Natural killer cell (primary cell): ENCODE measurements around the gene SCN10A. TPM values are rescaled to one million over a fixed set of nuclear protein-coding genes. Genes with fewer than 3 reads are reported as not detected.

Experiments
- ATAC-seq, 3 donors: fragments of 150-1000 bp in 2 of 3; fragments of 200-7000 bp in 1 of 3; cut with Tn5 transposase; 1 replicate in 1 of 3; 2 replicates in 2 of 3; pipeline ENCODE4 v1.10.0; 2021; ENCODE audit warnings: mild to moderate bottlenecking in 2 of 3, moderate library complexity in 2 of 3
- DNase-seq, 2 donors: peaks; one replicate each; pipeline versions ENCODE4 v3.0.0 to v3.0.0-alpha.2; 2013 to 2021; ENCODE audit warnings: mixed read lengths in 1 of 2
- H3K27ac ChIP-seq: one replicate; pipeline ENCODE4 v1.5.1; 2013; ENCODE audit warnings: mild to moderate bottlenecking, low read length
- H3K27me3 ChIP-seq: one replicate; pipeline ENCODE4 v1.6.1; 2013; ENCODE audit warnings: low read length; ENCODE audit not compliant: control insufficient read depth, insufficient read depth
- H3K36me3 ChIP-seq: one replicate; pipeline ENCODE4 v1.6.1; 2013; ENCODE audit warnings: low read length; ENCODE audit not compliant: control insufficient read depth, insufficient read depth
- H3K4me1 ChIP-seq: one replicate; pipeline ENCODE4 v1.6.1; 2013; ENCODE audit warnings: low read length; ENCODE audit not compliant: control insufficient read depth, insufficient read depth
- H3K4me3 ChIP-seq: one replicate; pipeline ENCODE4 v1.5.1; 2013; ENCODE audit warnings: low read length
- H3K9me3 ChIP-seq: one replicate; pipeline ENCODE4 v1.6.1; 2013; ENCODE audit warnings: low read length; ENCODE audit not compliant: control insufficient read depth, insufficient read depth
- H3K27ac Mint-ChIP-seq, 2 donors: one replicate each; pipeline ENCODE4 v1.8.0; 2022; ENCODE audit warnings: mild to moderate bottlenecking in 2 of 2, mixed read lengths in 2 of 2, moderate library complexity in 1 of 2
- H3K27me3 Mint-ChIP-seq, 2 donors: one replicate each; pipeline ENCODE4 v1.8.0; 2022; ENCODE audit warnings: low read depth in 2 of 2, mixed read lengths in 2 of 2
- H3K36me3 Mint-ChIP-seq: one replicate; pipeline ENCODE4 v1.8.0; 2022; ENCODE audit warnings: mixed read lengths
- H3K4me1 Mint-ChIP-seq, 2 donors: one replicate each; pipeline ENCODE4 v1.8.0; 2022; ENCODE audit warnings: mixed read lengths in 2 of 2
- H3K4me3 Mint-ChIP-seq: one replicate; pipeline ENCODE4 v1.8.0; 2022; ENCODE audit warnings: mild to moderate bottlenecking, moderate library complexity, mixed read lengths
- H3K9me3 Mint-ChIP-seq, 2 donors: one replicate each; pipeline ENCODE4 v1.8.0; 2022; ENCODE audit warnings: mixed read lengths in 2 of 2
- CTCF ChIP-seq: fragments of 200-600 bp; IDR thresholded peaks from one replicate; pipeline ENCODE4 v1.8.0; 2022; ENCODE audit warnings: antibody characterized with exemption
- WGBS: methylation state at CpG from one replicate; pipeline ENCODE4 v1.1.7; 2013; ENCODE audit warnings: missing lambda C conversion rate; ENCODE audit not compliant: insufficient coverage; 5-methylcytosine and 5-hydroxymethylcytosine counted together
- intact Hi-C: fragments of 100-400 bp; cut with micrococcal nuclease; formaldehyde crosslinking; loops from one replicate; pipeline ENCODE4 v1.14.2; 2022
- total RNA-seq, 4 donors: library from RNA; stranded (reverse); fragments of 120-200 nt in 1 of 4; gene quantifications; one replicate each; pipeline versions ENCODE4 v1.2.3 to v1.2.4, GENCODE V29; 2013 to 2022

Gene SCN10A
- total RNA-seq, 3 donors from 2014 or later (not counting 1 experiment from before 2014, with no cell fraction given): not detected

GRCh38 chr3:38723569-38724391 is 92.2 kb downstream of the SCN10A start:
- intact Hi-C loops: no loop called here
- Mint-ChIP-seq H3K27me3 (peaks cover 0 to 8% of the 10 kb centered on the region in 2 donors), H3K9me3 (no peaks in the 10 kb centered on the region), H3K27ac (no peak overlapping the region), H3K4me3 (no peak overlapping the region), H3K4me1 (no peaks in the 10 kb centered on the region), H3K36me3 (no peaks in the 10 kb centered on the region)
- DNase-seq: no peak
- no peaks in the 10 kb centered on the region for H3K9me3 ChIP-seq
- WGBS: 77% methylated on average over 15 of the region's 16 CpGs
- H3K4me1 ChIP-seq: no peaks in the 10 kb centered on the region
- no peaks in the 10 kb centered on the region for H3K27me3 ChIP-seq
- ATAC-seq: no peak
- no peak for TF ChIP-seq CTCF
- H3K36me3 ChIP-seq: no peaks in the 10 kb centered on the region
- H3K4me3 ChIP-seq: no peak overlapping the region
- no peak overlapping the region for H3K27ac ChIP-seq

- Histone ChIP-seq H3K27me3 (no peaks in the 10 kb centered on the region), H3K4me1 (no peaks in the 10 kb centered on the region), H3K27ac (no peak overlapping the region), H3K36me3 (no peaks in the 10 kb centered on the region), H3K4me3 (no peak overlapping the region), H3K9me3 (no peaks in the 10 kb centered on the region)
- no peaks in the 10 kb centered on the region for H3K36me3 Mint-ChIP-seq
- H3K27me3 Mint-ChIP-seq: peaks cover 0 to 3% of the 10 kb centered on the region in 2 donors
- DNase-seq (no peak), ATAC-seq (no peak)
- no peak overlapping the region for H3K4me3 Mint-ChIP-seq
- no peaks in the 10 kb centered on the region for H3K4me1 Mint-ChIP-seq
- no peak overlapping the region for H3K27ac Mint-ChIP-seq
- intact Hi-C loops: no loop called here
- 73% methylated on average over 12 of the region's 12 CpGs for WGBS
- TF ChIP-seq CTCF: no peak
- H3K9me3 Mint-ChIP-seq: no peaks in the 10 kb centered on the region
Observed at GRCh38 chr3:38722781-38723568, 93.0 kb downstream of the SCN10A start.

GRCh38 chr3:38721207-38721772 is 94.7 kb downstream of the SCN10A start:
- intact Hi-C loops: no loop called here
- H3K4me1 Mint-ChIP-seq: no peaks in the 10 kb centered on the region
- no peaks in the 10 kb centered on the region for H3K36me3 Mint-ChIP-seq
- 89% methylated on average over 5 of the region's 5 CpGs for WGBS
- no peak overlapping the region for H3K4me3 Mint-ChIP-seq
- H3K4me1 ChIP-seq: no peaks in the 10 kb centered on the region
- TF ChIP-seq CTCF: no peak
- H3K27me3 ChIP-seq: no peaks in the 10 kb centered on the region
- no peaks in the 10 kb centered on the region for H3K9me3 ChIP-seq
- H3K9me3 Mint-ChIP-seq: no peaks in the 10 kb centered on the region
- no peak overlapping the region for H3K4me3 ChIP-seq
- H3K27ac ChIP-seq: no peak overlapping the region
- H3K36me3 ChIP-seq: no peaks in the 10 kb centered on the region
- no peaks in the 10 kb centered on the region for H3K27me3 Mint-ChIP-seq
- H3K27ac Mint-ChIP-seq: no peak overlapping the region
- DNase-seq (no peak), ATAC-seq (no peak)
